Measurements from ENCODE around the gene FBXL7. TPM values are rescaled to one million over a fixed set of nuclear protein-coding genes. Genes with fewer than 3 reads are reported as not detected.

Gene FBXL7
- total and polyA plus RNA-seq, 4 donors = 0.24 to 1.4 (median 1.2) TPM

GRCh38 chr5:15513431-15513830, 13.5 kb downstream of the FBXL7 start:
- peaks cover 0 to 7% (median 0%) of the 10 kb centered on the region in 4 donors for H3K4me1 ChIP-seq (ENCODE audit: control insufficient read depth in 4 of 4, insufficient read depth in 4 of 4, low read length in 3 of 4)
- H3K27ac ChIP-seq (ENCODE audit: low read depth in 1 of 2, low read length in 2 of 2) = no peak overlapping the region
- whole genome bisulfite sequencing = 86% methylated on average over 2 of the region's 2 CpGs
- no peaks in the 10 kb centered on the region for H3K9me3 ChIP-seq (ENCODE audit: control insufficient read depth in 4 of 4, low read length in 3 of 4)
- no peak overlapping the region for H3K9ac ChIP-seq (ENCODE audit: low read depth in 1 of 2, low read length in 2 of 2)
- no peak overlapping the region for H3K4me3 ChIP-seq (ENCODE audit: low read depth in 1 of 3, low read length in 3 of 3)
- TF ChIP-seq RXRA (IDR thresholded peaks at IDR 0.05) = no peak
- TF ChIP-seq EGR1 (IDR thresholded peaks at IDR 0.05; ENCODE audit: low read depth in 2 of 2) = no peak
- TF ChIP-seq FOXA2 (IDR thresholded peaks at IDR 0.05) = no peak
- TF ChIP-seq GABPA (IDR thresholded peaks at IDR 0.05 in 1 of 2, conservative IDR thresholded peaks at IDR 0.05 in 1 of 2) = no peak
- TF ChIP-seq CTCF (IDR thresholded peaks at IDR 0.05; ENCODE audit: low read depth, low read length, missing input control) = no peak
- H3K36me3 ChIP-seq (ENCODE audit: control insufficient read depth in 4 of 4, insufficient read depth in 3 of 4, low read depth in 1 of 4, low read length in 3 of 4) = no peaks in the 10 kb centered on the region
- no peaks in the 10 kb centered on the region for H3K27me3 ChIP-seq (ENCODE audit: control insufficient read depth in 4 of 4, insufficient read depth in 4 of 4, low read length in 3 of 4)
- DNase-seq (ENCODE audit: low spot score) = no peak

- H3K9me3 ChIP-seq (ENCODE audit: control insufficient read depth in 4 of 4, low read length in 3 of 4) = no peaks in the 10 kb centered on the region
- no peak overlapping the region for H3K9ac ChIP-seq (ENCODE audit: low read depth in 1 of 2, low read length in 2 of 2)
- no peaks in the 10 kb centered on the region for H3K27me3 ChIP-seq (ENCODE audit: control insufficient read depth in 4 of 4, insufficient read depth in 4 of 4, low read length in 3 of 4)
- H3K27ac ChIP-seq (ENCODE audit: low read depth in 1 of 2, low read length in 2 of 2) = no peak overlapping the region
- no peak for DNase-seq (ENCODE audit: low spot score)
- TF ChIP-seq FOXA2 (IDR thresholded peaks at IDR 0.05) = no peak
- TF ChIP-seq SP1 (IDR thresholded peaks at IDR 0.05) = no peak
- no peak for TF ChIP-seq JUND (IDR thresholded peaks at IDR 0.05)
- TF ChIP-seq HNF4A (conservative IDR thresholded peaks at IDR 0.05) = no peak
- TF ChIP-seq FOXA1 (IDR thresholded peaks at IDR 0.05) = no peak
- TF ChIP-seq EGR1 (IDR thresholded peaks at IDR 0.05; ENCODE audit: low read depth in 2 of 2) = no peak
- TF ChIP-seq, protein P1, sequence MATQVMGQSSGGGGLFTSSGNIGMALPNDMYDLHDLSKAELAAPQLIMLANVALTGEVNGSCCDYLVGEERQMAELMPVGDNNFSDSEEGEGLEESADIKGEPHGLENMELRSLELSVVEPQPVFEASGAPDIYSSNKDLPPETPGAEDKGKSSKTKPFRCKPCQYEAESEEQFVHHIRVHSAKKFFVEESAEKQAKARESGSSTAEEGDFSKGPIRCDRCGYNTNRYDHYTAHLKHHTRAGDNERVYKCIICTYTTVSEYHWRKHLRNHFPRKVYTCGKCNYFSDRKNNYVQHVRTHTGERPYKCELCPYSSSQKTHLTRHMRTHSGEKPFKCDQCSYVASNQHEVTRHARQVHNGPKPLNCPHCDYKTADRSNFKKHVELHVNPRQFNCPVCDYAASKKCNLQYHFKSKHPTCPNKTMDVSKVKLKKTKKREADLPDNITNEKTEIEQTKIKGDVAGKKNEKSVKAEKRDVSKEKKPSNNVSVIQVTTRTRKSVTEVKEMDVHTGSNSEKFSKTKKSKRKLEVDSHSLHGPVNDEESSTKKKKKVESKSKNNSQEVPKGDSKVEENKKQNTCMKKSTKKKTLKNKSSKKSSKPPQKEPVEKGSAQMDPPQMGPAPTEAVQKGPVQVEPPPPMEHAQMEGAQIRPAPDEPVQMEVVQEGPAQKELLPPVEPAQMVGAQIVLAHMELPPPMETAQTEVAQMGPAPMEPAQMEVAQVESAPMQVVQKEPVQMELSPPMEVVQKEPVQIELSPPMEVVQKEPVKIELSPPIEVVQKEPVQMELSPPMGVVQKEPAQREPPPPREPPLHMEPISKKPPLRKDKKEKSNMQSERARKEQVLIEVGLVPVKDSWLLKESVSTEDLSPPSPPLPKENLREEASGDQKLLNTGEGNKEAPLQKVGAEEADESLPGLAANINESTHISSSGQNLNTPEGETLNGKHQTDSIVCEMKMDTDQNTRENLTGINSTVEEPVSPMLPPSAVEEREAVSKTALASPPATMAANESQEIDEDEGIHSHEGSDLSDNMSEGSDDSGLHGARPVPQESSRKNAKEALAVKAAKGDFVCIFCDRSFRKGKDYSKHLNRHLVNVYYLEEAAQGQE (IDR thresholded peaks at IDR 0.05) = no peak
- no peak for TF ChIP-seq ZBTB33 (IDR thresholded peaks at IDR 0.05)
- TF ChIP-seq RAD21 (IDR thresholded peaks at IDR 0.05) = no peak
- no peak for TF ChIP-seq TAF1 (conservative IDR thresholded peaks at IDR 0.05)
- TF ChIP-seq, protein P2, sequence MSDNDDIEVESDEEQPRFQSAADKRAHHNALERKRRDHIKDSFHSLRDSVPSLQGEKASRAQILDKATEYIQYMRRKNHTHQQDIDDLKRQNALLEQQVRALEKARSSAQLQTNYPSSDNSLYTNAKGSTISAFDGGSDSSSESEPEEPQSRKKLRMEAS (IDR thresholded peaks at IDR 0.05) = no peak
- TF ChIP-seq CTCF (IDR thresholded peaks at IDR 0.05; ENCODE audit: low read depth, low read length, missing input control) = no peak
- no peak for TF ChIP-seq YY1 (IDR thresholded peaks at IDR 0.05)
- no peak for TF ChIP-seq NR2F2 (IDR thresholded peaks at IDR 0.05)
- no peak for TF ChIP-seq GABPA (IDR thresholded peaks at IDR 0.05 in 1 of 2, conservative IDR thresholded peaks at IDR 0.05 in 1 of 2)
- TF ChIP-seq ATF3 (IDR thresholded peaks at IDR 0.05) = no peak
- TF ChIP-seq RXRA (IDR thresholded peaks at IDR 0.05) = no peak
- TF ChIP-seq HNF4G (IDR thresholded peaks at IDR 0.05) = no peak
- H3K4me1 ChIP-seq (ENCODE audit: control insufficient read depth in 4 of 4, insufficient read depth in 4 of 4, low read length in 3 of 4) = peaks cover 0 to 7% (median 0%) of the 10 kb centered on the region in 4 donors
- no peaks in the 10 kb centered on the region for H3K36me3 ChIP-seq (ENCODE audit: control insufficient read depth in 4 of 4, insufficient read depth in 3 of 4, low read depth in 1 of 4, low read length in 3 of 4)
- no peak overlapping the region for H3K4me3 ChIP-seq (ENCODE audit: low read depth in 1 of 3, low read length in 3 of 3)
Measured at GRCh38 chr5:15513911-15514310, 13.9 kb downstream of the FBXL7 start.

Measured in liver (tissue), 9 donors.